ENCODE data around the gene GNAT1.

Gene GNAT1

DNA sequence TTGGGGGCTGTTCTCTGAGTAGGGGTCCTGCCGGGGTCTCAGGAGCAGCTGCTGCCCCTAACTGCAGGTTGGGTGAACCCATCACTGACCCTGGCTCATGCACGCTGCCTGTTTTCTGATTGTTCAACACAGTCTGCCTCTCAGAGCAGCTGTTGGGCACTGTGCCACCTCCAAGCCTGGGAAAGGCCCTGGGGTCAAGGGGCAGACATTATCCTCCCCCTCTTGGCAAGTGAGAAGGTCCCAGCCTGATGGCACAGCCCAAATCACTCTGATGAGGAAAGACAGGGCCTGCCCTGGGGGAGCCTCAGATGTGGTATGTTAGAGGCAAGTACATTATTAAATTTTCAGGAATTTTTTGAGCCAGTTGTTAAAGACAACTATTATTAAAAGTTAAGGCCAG is 14.1 kb upstream of the GNAT1 start:
- TF ChIP-seq, protein P1, sequence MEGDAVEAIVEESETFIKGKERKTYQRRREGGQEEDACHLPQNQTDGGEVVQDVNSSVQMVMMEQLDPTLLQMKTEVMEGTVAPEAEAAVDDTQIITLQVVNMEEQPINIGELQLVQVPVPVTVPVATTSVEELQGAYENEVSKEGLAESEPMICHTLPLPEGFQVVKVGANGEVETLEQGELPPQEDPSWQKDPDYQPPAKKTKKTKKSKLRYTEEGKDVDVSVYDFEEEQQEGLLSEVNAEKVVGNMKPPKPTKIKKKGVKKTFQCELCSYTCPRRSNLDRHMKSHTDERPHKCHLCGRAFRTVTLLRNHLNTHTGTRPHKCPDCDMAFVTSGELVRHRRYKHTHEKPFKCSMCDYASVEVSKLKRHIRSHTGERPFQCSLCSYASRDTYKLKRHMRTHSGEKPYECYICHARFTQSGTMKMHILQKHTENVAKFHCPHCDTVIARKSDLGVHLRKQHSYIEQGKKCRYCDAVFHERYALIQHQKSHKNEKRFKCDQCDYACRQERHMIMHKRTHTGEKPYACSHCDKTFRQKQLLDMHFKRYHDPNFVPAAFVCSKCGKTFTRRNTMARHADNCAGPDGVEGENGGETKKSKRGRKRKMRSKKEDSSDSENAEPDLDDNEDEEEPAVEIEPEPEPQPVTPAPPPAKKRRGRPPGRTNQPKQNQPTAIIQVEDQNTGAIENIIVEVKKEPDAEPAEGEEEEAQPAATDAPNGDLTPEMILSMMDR (IDR thresholded peaks at IDR 0.05; ENCODE audit: low read length, missing control alignments), result no peak
- H3K4me3 ChIP-seq (replicated peaks; ENCODE audit: low read depth, low read length), result no peak overlapping the region
- no peak for DNase-seq (ENCODE audit: low read depth)

GRCh38 chr3:50179710-50180109 is 11.7 kb upstream of the GNAT1 start:
- H3K4me3 ChIP-seq (replicated peaks; ENCODE audit: low read depth, low read length), result no peak overlapping the region
- DNase-seq (ENCODE audit: low read depth), result no peak
- TF ChIP-seq, protein P1 (IDR thresholded peaks at IDR 0.05; ENCODE audit: low read length, missing control alignments), result no peak

GRCh38 chr3:50181985-50182384 is 9.4 kb upstream of the GNAT1 start:
- TF ChIP-seq, protein P1 (IDR thresholded peaks at IDR 0.05; ENCODE audit: low read length, missing control alignments), result no peak
- H3K4me3 ChIP-seq (replicated peaks; ENCODE audit: low read depth, low read length), result no peak overlapping the region
- no peak for DNase-seq (ENCODE audit: low read depth)

DNA sequence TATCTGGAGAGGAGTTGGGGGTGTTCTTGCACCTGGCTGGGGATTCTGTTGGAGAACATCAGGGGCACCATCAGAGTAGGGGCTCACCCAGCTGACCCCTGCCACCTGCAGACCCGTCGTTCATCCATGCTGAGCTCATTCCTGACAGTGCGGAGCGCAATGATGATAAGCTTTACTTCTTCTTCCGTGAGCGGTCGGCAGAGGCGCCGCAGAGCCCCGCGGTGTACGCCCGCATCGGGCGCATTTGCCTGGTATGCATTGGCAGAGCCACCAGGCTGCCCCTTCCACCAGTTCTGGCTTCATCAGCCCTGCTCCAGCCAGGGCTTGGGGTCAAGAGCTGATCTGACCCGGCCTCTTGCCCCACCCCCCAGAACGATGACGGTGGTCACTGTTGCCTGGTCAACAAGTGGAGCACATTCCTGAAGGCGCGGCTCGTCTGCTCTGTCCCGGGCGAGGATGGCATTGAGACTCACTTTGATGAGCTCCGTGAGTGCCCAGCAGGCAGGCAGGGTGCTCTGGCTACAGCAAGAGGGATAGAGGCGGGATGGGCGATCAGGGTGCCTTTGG is 8.8 kb upstream of the GNAT1 start:
- no peak overlapping the region for H3K4me3 ChIP-seq (replicated peaks; ENCODE audit: low read depth, low read length)
- TF ChIP-seq, protein P1 (IDR thresholded peaks at IDR 0.05; ENCODE audit: low read length, missing control alignments), result no peak
- no peak for DNase-seq (ENCODE audit: low read depth)

DNA sequence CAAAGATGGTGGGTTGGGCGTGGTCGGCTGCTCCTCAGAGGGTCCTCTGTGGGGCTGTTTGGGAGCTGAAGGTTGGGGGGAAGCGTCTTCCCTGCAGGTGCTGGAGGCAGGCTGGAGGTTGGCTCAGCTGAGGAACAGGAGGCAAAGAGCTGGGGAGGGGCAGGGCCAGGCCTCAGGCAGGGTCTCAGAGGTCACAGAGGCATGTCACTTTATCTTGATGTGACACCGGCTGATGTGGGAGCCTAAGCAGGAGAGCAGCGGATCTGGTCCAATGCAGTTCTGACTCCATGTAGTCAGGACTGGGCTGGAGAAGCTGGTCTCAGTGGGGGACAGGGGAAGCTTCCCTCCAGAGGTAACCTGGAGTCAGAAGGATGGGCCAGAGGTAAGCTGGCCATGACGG is 7.7 kb upstream of the GNAT1 start:
- no peak overlapping the region for H3K4me3 ChIP-seq (replicated peaks; ENCODE audit: low read depth, low read length)
- TF ChIP-seq, protein P1 (IDR thresholded peaks at IDR 0.05; ENCODE audit: low read length, missing control alignments), result no peak
- no peak for DNase-seq (ENCODE audit: low read depth)

DNA sequence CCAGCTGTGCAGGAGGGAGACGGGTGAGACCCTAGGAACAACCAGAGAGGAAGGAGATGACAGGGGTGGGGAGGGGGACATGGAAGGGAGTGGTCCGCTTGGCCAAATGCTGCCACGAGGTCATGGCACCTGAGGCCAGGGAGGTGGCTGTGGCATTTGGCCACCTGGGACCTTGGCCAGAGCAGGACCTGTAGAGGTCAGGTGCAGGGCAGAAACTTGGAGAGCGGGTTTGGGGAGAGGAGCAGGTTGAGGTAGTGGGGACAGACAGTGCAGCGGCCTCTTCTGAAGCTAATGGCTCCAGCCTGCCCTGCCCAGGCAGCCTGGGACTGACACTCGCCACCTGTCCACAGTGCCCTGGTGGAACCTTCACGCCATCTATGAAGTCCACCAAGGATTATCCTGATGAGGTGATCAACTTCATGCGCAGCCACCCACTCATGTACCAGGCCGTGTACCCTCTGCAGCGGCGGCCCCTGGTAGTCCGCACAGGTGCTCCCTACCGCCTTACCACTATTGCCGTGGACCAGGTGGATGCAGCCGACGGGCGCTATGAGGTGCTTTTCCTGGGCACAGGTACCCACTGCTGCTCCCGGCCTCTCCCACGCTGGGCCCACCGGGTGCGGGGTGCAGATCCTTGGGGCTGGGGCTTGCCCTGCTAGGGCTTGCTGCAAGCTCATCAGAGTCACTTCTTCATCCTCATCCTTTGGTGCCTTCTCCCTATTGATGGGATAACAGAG is 7.0 kb upstream of the GNAT1 start:
- TF ChIP-seq, protein P1 (IDR thresholded peaks at IDR 0.05; ENCODE audit: low read length, missing control alignments), result no peak
- H3K4me3 ChIP-seq (replicated peaks; ENCODE audit: low read depth, low read length), result no peak overlapping the region
- no peak for DNase-seq (ENCODE audit: low read depth)

DNA sequence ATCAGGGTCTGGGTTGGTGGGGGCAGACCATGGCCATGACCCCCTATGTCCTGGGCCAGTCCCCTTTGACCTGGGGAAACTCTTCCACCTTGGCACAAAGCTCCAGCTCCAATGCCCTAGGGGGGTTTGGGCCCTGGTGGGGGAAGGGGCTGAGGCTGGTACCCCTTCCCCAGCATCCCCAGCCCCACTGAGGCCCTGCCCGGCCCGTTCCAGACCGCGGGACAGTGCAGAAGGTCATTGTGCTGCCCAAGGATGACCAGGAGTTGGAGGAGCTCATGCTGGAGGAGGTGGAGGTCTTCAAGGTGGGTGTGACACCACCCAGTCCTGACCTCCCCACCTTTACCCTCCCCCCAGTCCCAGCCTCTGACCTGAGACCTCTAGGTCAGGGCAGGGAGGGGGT is 6.2 kb upstream of the GNAT1 start:
- no peak for DNase-seq (ENCODE audit: low read depth)
- H3K4me3 ChIP-seq (replicated peaks; ENCODE audit: low read depth, low read length), result no peak overlapping the region
- TF ChIP-seq, protein P1 (IDR thresholded peaks at IDR 0.05; ENCODE audit: low read length, missing control alignments), result no peak
